Smooth muscle cell (in vitro differentiated cells): Measurements from ENCODE around the gene SLC34A1. TPM values are rescaled to one million over a fixed set of nuclear protein-coding genes. Genes with fewer than 3 reads are reported as not detected.

Experiments
- DNase-seq: peaks from one replicate; lab custom pipeline; 2025; ENCODE audit not compliant: unreplicated experiment; lab: John Stamatoyannopoulos, UW
- H2AFZ ChIP-seq: fragments of 200-600 bp; sonication (generic); 2 replicates; pipeline ENCODE4 v1.6.0; 2016; ENCODE audit warnings: antibody characterized with exemption, low read depth, mild to moderate bottlenecking
- H3F3A ChIP-seq: fragments of 200-600 bp; sonication (generic); 2 replicates; pipeline ENCODE4 v1.6.0; 2017; ENCODE audit warnings: antibody characterized with exemption, low read depth
- H3K27ac ChIP-seq: fragments of 200-600 bp; sonication (generic); 2 replicates; pipeline ENCODE4 v1.5.1; 2016; ENCODE audit warnings: low read depth, mild to moderate bottlenecking
- H3K27me3 ChIP-seq: fragments of 200-600 bp; sonication (generic); 2 replicates; pipeline ENCODE4 v1.6.1; 2016; ENCODE audit warnings: low read depth, mild to moderate bottlenecking
- H3K36me3 ChIP-seq: fragments of 200-600 bp; sonication (generic); 2 replicates; pipeline ENCODE4 v1.5.1; 2016; ENCODE audit warnings: low read depth
- H3K4me1 ChIP-seq: fragments of 200-600 bp; sonication (generic); 2 replicates; pipeline ENCODE4 v1.5.1; 2016; ENCODE audit warnings: low read depth
- H3K4me2 ChIP-seq: fragments of 200-600 bp; sonication (generic); 2 replicates; pipeline ENCODE4 v1.6.0; 2016; ENCODE audit warnings: mild to moderate bottlenecking
- H3K4me3 ChIP-seq: fragments of 200-600 bp; sonication (generic); 2 replicates; pipeline ENCODE4 v1.5.1; 2016; ENCODE audit warnings: mild to moderate bottlenecking
- H3K79me2 ChIP-seq: fragments of 200-600 bp; sonication (generic); 2 replicates; pipeline ENCODE4 v1.6.0; 2016; ENCODE audit warnings: low read depth, mild to moderate bottlenecking
- H3K9ac ChIP-seq: fragments of 200-600 bp; sonication (generic); 2 replicates; pipeline ENCODE4 v1.6.0; 2016; ENCODE audit warnings: low read depth
- H3K9me3 ChIP-seq: fragments of 200-600 bp; sonication (generic); replicated peaks from 2 replicates; pipeline ENCODE4 v1.5.1; 2016; ENCODE audit warnings: low read depth
- H4K20me1 ChIP-seq: fragments of 200-600 bp; sonication (generic); 2 replicates; pipeline ENCODE4 v1.6.0; 2016; ENCODE audit warnings: low read depth
- CTCF ChIP-seq: fragments of 200-600 bp; sonication (generic); IDR thresholded peaks from 2 replicates; pipeline ENCODE4 v1.5.1; 2017; ENCODE audit warnings: borderline replicate concordance, mild to moderate bottlenecking, antibody characterized with exemption; ENCODE audit not compliant: insufficient read depth, poor library complexity, severe bottlenecking
- WGBS: methylation state at CpG from one replicate; pipeline ENCODE4 v1.1.7; 2016; ENCODE audit warnings: low lambda C conversion rate; 5-methylcytosine and 5-hydroxymethylcytosine counted together
- polyA plus RNA-seq: library from polyadenylated mRNA; unstranded; fragments of >200 nt; fragmentation: Nextera tagmentation; extraction: Ambion mirVana; gene quantifications from 2 replicates; pipeline ENCODE4 v1.2.1, GENCODE V29; 2016
- total RNA-seq: library from RNA; depleted of rRNA; stranded (reverse); fragments of >200 nt; gene quantifications from 2 replicates; pipeline ENCODE4 v1.2.3, GENCODE V29; 2014

SLC34A1 gene
- total and polyA plus RNA-seq, 2 experiments from 2014 or later = not detected

DNA sequence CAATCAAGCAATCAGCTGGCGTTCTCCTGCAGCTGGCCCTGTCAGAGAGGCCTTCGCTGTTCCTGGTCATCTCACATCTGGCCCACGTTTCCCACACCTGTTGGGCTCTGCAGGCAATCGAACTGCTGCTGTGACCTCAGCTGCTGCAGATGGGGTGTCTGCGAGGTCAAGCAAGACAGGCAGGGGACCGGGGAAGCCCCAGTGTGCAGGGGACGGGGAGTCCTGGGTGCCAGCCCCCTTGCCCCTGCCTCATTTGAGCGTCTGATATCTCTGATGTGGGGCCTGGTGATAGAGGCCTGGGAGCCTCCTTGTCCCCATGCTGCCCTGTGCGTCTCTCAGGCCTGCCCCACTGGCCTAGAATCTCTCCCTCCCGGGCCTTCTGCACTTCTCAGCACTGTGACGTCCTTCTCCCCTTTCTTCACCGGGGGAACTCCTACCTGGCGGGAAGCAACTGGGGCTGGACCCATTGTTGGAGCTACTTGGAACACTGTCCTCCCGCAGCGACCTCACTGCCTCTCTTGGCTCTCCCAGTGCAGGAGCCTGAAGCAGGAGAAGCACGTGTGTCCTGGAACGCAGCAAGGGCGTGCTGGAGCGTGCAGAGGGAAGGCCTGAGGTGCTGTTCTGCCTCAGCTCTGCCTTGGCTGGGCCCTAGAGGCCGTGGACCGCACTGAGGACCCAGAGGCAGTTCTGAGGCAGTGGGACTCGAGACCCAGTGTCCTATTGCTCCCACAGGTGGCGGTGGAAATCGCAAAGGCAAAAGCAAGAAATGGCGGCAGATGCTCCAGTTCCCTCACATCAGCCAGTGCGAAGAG is 46.1 kb downstream of the SLC34A1 start:
- H3K4me2 ChIP-seq = no peak overlapping the region
- H3K36me3 ChIP-seq = no peaks in the 10 kb centered on the region
- no peaks in the 10 kb centered on the region for H3F3A ChIP-seq
- no peak for DNase-seq
- peaks cover 15% of the 10 kb centered on the region for H3K79me2 ChIP-seq
- H3K9me3 ChIP-seq = no peaks in the 10 kb centered on the region
- no peak overlapping the region for H3K9ac ChIP-seq
- no peak overlapping the region for H2AFZ ChIP-seq
- no peaks in the 10 kb centered on the region for H3K27me3 ChIP-seq
- H3K4me1 ChIP-seq = peaks cover 11% of the 10 kb centered on the region
- no peak overlapping the region for H3K4me3 ChIP-seq
- no peak overlapping the region for H3K27ac ChIP-seq
- peaks cover 22% of the 10 kb centered on the region for H4K20me1 ChIP-seq
- no peak for TF ChIP-seq CTCF
- WGBS = 92% methylated on average over 26 of the region's 26 CpGs

GRCh38 chr5:177430972-177431316 is 46.7 kb downstream of the SLC34A1 start:
- Histone ChIP-seq H3K4me1 (peaks cover 7% of the 10 kb centered on the region), H3K36me3 (no peaks in the 10 kb centered on the region), H3K9me3 (no peaks in the 10 kb centered on the region), H3K27ac (no peak overlapping the region), H3F3A (no peaks in the 10 kb centered on the region), H2AFZ (no peak overlapping the region), H3K4me3 (no peak overlapping the region), H3K9ac (no peak overlapping the region), H3K27me3 (no peaks in the 10 kb centered on the region), H3K79me2 (peaks cover 15% of the 10 kb centered on the region), H4K20me1 (peaks cover 22% of the 10 kb centered on the region), H3K4me2 (no peak overlapping the region)
- 93% methylated on average over 7 of the region's 7 CpGs for WGBS
- no peak for TF ChIP-seq CTCF
- DNase-seq = no peak

DNA sequence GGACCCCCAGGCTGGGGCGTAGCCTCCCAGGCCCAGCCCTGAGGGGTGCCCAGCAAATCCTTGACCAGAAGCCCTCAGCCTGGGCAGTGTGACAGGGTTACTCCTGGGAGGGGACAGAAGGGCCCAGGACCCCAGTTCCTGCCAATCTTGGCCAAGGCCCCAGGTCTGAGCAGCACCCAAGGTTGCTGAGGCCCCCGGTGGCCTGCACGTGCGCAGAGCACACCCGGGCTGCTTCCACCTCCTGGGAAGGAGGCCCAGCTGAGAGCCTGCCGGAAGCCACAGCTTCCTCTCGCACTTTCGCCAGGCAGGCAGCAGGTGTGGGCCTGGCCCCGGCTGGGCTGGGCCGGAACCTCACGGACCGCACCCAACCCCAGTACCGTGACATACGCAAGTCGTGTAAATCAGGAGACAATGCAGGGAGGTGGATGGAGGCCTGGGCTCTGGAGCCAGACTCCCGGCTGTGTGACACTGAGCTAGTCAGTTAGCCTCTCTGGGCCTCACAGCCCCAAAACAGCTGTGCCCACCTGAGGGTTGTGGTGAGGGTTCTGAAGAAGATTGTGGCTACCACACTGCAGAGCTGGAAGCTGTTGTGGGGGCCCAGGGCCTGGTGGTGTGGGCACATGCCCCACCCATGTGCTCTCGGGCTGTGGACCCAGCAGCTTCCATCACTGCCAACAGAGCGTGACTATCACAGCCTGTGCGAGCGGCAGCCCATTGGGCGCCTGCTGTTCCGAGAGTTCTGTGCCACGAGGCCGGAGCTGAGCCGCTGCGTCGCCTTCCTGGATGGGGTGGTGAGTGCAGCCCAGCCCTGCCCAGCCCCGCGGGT is 47.3 kb downstream of the SLC34A1 start:
- Histone ChIP-seq H4K20me1 (peaks cover 22% of the 10 kb centered on the region), H3K4me3 (no peak overlapping the region), H3K79me2 (peaks cover 15% of the 10 kb centered on the region), H3K4me1 (peaks cover 7% of the 10 kb centered on the region), H3K9ac (no peak overlapping the region), H3K27ac (no peak overlapping the region), H3K4me2 (no peak overlapping the region), H2AFZ (no peak overlapping the region), H3F3A (no peaks in the 10 kb centered on the region), H3K36me3 (no peaks in the 10 kb centered on the region), H3K9me3 (no peaks in the 10 kb centered on the region), H3K27me3 (no peaks in the 10 kb centered on the region)
- no peak for DNase-seq
- TF ChIP-seq CTCF = no peak
- 95% methylated on average over 27 of the region's 29 CpGs for WGBS
